Coronary artery (tissue), 2 donors: ENCODE measurements around the gene SKAP2.

Source experiments
- DNase-seq: peaks from one replicate; pipeline ENCODE4 v3.0.0-alpha.2; 2017; ENCODE audit warnings: low spot score
- H3K27ac ChIP-seq, 2 donors: fragments of 200-600 bp; sonication (generic); one replicate each; pipeline ENCODE4 v1.5.1; 2016 to 2019
- H3K4me3 ChIP-seq: fragments of 200-600 bp; sonication (generic); 2 replicates; pipeline ENCODE4 v1.5.1; 2016; ENCODE audit warnings: mild to moderate bottlenecking, moderate library complexity
- TF ChIP-seq, protein P1 (sequence below): fragments of 200-600 bp; sonication (generic); IDR thresholded peaks from one replicate; pipeline ENCODE4 v1.5.1; 2019; ENCODE audit warnings: antibody characterized with exemption

The SKAP2 gene

GRCh38 chr7:26681819-26682418, 182.5 kb downstream of the SKAP2 start:
- no peak for DNase-seq
- TF ChIP-seq, protein P1, sequence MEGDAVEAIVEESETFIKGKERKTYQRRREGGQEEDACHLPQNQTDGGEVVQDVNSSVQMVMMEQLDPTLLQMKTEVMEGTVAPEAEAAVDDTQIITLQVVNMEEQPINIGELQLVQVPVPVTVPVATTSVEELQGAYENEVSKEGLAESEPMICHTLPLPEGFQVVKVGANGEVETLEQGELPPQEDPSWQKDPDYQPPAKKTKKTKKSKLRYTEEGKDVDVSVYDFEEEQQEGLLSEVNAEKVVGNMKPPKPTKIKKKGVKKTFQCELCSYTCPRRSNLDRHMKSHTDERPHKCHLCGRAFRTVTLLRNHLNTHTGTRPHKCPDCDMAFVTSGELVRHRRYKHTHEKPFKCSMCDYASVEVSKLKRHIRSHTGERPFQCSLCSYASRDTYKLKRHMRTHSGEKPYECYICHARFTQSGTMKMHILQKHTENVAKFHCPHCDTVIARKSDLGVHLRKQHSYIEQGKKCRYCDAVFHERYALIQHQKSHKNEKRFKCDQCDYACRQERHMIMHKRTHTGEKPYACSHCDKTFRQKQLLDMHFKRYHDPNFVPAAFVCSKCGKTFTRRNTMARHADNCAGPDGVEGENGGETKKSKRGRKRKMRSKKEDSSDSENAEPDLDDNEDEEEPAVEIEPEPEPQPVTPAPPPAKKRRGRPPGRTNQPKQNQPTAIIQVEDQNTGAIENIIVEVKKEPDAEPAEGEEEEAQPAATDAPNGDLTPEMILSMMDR = peak; percentile 28
- H3K27ac ChIP-seq = no peak overlapping the region
- H3K4me3 ChIP-seq = no peak overlapping the region

DNA sequence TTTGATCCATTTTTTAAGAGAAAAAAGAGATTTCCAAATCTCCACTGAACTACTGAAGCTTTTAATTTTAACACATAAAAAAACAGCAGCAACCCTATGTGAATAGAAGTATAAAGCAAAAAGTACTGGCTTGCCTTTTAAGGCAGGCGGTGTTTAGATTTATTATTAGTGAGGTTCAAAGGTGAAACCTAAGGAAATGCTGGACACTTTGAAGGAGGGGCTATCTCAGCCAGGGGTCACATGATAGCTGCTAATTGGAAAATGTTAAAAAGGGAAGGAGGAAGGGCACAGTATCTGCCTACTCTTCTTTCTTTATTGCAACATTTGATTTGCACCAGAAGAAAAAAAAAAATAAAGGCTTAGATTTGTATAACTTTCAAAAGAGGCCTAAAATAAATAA, 183.8 kb downstream of the SKAP2 start:
- no peak overlapping the region for H3K27ac ChIP-seq
- TF ChIP-seq, protein P1 = no peak
- no peak for DNase-seq
- H3K4me3 ChIP-seq = no peak overlapping the region

GRCh38 chr7:26675143-26675887, 189.1 kb downstream of the SKAP2 start:
- TF ChIP-seq, protein P1 = no peak
- H3K27ac ChIP-seq = no peak overlapping the region
- DNase-seq = no peak
- no peak overlapping the region for H3K4me3 ChIP-seq

DNA sequence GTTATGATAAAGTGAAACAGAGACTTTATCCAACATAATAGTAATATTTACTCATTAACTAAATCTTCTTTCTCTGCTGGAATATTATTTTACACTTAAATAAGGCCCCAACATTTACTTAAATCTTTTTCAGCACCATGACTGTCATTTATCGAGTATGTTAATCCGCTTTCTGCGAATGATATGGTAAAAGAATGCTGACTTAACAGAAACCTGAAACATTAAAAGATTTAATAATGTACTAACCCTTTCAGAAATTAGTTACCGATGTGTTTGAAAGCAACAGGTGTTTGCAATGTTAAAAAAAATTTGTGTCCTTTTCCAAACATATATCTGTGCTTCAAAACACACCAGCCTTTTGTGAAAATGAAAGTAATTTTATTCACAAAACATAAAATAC, 190.5 kb downstream of the SKAP2 start:
- TF ChIP-seq, protein P1 = no peak

GRCh38 chr7:26673271-26673670, 191.1 kb downstream of the SKAP2 start:
- H3K27ac ChIP-seq = no peak overlapping the region
- DNase-seq = no peak
- TF ChIP-seq, protein P1 = no peak
- H3K4me3 ChIP-seq = no peak overlapping the region

More for the DNA sequence above, 190.5 kb downstream of the SKAP2 start:
- H3K27ac ChIP-seq = no peak overlapping the region
- no peak overlapping the region for H3K4me3 ChIP-seq
- no peak for DNase-seq

- Histone ChIP-seq H3K27ac (no peak overlapping the region), H3K4me3 (no peak overlapping the region)
- TF ChIP-seq, protein P1 = no peak
- DNase-seq = no peak
Observed at GRCh38 chr7:26670841-26671240, 193.5 kb downstream of the SKAP2 start.

GRCh38 chr7:26670290-26670689, 194.1 kb downstream of the SKAP2 start:
- Histone ChIP-seq H3K27ac (no peak overlapping the region), H3K4me3 (no peak overlapping the region)
- TF ChIP-seq, protein P1 = no peak
- DNase-seq = no peak
